Fibroblast of villous mesenchyme (primary cell): ENCODE data around the gene PPP1R14C. TPM values are rescaled to one million over a fixed set of nuclear protein-coding genes. Genes with fewer than 3 reads are reported as not detected.

Experiments
- DNase-seq: peaks from one replicate; pipeline ENCODE4 v3.0.0-alpha.2; 2010; ENCODE audit warnings: low read depth
- H3K4me3 ChIP-seq: 2 replicates; pipeline ENCODE4 v1.5.1; 2011; ENCODE audit warnings: low read depth, mild to moderate bottlenecking, low read length
- CTCF ChIP-seq: IDR thresholded peaks from 2 replicates; pipeline ENCODE4 v1.5.1; 2012; ENCODE audit warnings: low read depth, mild to moderate bottlenecking, low read length; ENCODE audit not compliant: insufficient read depth
- total RNA-seq: library from RNA; depleted of rRNA; stranded (reverse); fragments of >200 nt; gene quantifications from 2 replicates; pipeline ENCODE4 v1.2.3, GENCODE V29; 2012

Gene PPP1R14C
- total RNA-seq, 1 donor, result not detected

GRCh38 chr6:150200428-150201100 is 57.7 kb downstream of the PPP1R14C start:
- no peak for TF ChIP-seq CTCF
- DNase-seq, result no peak
- H3K4me3 ChIP-seq, result no peak overlapping the region

GRCh38 chr6:150201285-150201684 is 58.4 kb downstream of the PPP1R14C start:
- no peak for DNase-seq
- no peak overlapping the region for H3K4me3 ChIP-seq
- no peak for TF ChIP-seq CTCF

- no peak overlapping the region for H3K4me3 ChIP-seq
- TF ChIP-seq CTCF, result no peak
- no peak for DNase-seq
These were observed 59.0 kb downstream of the PPP1R14C start for GRCh38 chr6:150201772-150202329.

GRCh38 chr6:150202404-150202803 is 59.6 kb downstream of the PPP1R14C start:
- no peak for DNase-seq
- TF ChIP-seq CTCF, result no peak
- H3K4me3 ChIP-seq, result no peak overlapping the region

DNA sequence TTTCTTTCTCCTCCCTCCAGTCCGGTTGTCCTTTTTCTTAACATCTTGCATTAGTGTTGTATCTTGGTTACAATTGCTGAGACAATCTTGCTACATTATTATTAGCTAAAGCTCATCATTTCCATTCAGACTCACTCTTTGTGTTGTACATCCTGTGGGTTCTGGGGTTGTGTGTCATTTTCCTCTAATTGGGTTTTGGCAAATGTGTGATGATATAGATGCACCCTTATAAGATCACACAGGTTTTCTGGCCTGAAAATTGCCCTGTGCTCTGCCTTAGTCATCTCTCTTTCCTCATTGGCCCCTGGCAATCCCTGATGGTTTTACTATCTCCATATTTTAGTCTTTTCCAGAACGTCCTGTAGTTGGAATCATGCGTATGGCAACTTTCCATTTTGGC is 60.1 kb downstream of the PPP1R14C start:
- no peak overlapping the region for H3K4me3 ChIP-seq
- no peak for TF ChIP-seq CTCF
- DNase-seq, result no peak

DNA sequence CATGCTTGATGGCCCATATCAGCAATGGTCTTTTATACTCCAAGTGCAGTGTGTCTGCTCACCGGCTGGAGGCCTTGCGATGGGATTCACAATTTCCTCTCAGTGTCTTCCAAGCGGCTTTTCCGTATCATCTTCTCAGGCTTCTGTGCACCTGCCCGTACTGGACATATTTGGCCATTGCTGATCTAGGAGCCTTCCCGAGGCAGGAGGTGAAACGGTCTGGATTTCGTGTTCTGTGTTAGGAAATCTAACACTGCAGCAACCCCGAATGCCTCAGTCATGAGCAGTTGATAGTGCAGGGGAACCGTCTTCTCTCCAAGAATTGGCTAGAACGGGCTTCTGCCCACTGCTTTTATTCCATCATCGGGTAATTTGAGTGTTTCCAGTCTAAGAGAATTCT is 60.5 kb downstream of the PPP1R14C start:
- DNase-seq, result no peak
- H3K4me3 ChIP-seq, result no peak overlapping the region
- TF ChIP-seq CTCF, result no peak

- no peak overlapping the region for H3K4me3 ChIP-seq
- DNase-seq, result no peak
- no peak for TF ChIP-seq CTCF
These were observed 61.2 kb downstream of the PPP1R14C start for GRCh38 chr6:150203871-150204545.
